ENCODE results near the gene SLN. TPM values are rescaled to one million over a fixed set of nuclear protein-coding genes. Genes with fewer than 3 reads are reported as not detected.

The SLN gene
- total RNA-seq, 1 experiment from 2014 or later, result not detected

- Histone ChIP-seq H3K4ac (ENCODE audit: low read depth, low read length) (no peak overlapping the region), H3K27ac (ENCODE audit: insufficient read length, low read depth, low read length) (no peak overlapping the region), H3K23me2 (ENCODE audit: insufficient read length, low read depth, low read length, poor library complexity, severe bottlenecking) (no peaks in the 10 kb centered on the region), H3K56ac (ENCODE audit: insufficient read length, low read depth, low read length) (no peak overlapping the region), H2BK15ac (ENCODE audit: low read depth, low read length) (no peak overlapping the region), H3K79me1 (ENCODE audit: insufficient read depth, low read depth, low read length, poor library complexity, severe bottlenecking) (no peaks in the 10 kb centered on the region), H3K79me2 (ENCODE audit: insufficient read depth, low read length) (no peaks in the 10 kb centered on the region), H2BK20ac (ENCODE audit: low read depth, low read length, poor library complexity, severe bottlenecking) (no peak overlapping the region), H4K5ac (ENCODE audit: insufficient read length, low read depth, low read length) (no peak overlapping the region), H3K9me3 (ENCODE audit: control insufficient read depth, low read depth, low read length) (no peaks in the 10 kb centered on the region), H2BK120ac (ENCODE audit: low read depth, low read length, poor library complexity, severe bottlenecking) (no peak overlapping the region), H3T11ph (ENCODE audit: low read length) (no peak overlapping the region), H4K8ac (replicated peaks; ENCODE audit: insufficient read length, low read depth, low read length) (no peak overlapping the region), H3K14ac (ENCODE audit: insufficient read depth, low read length) (no peak overlapping the region), H3K4me2 (ENCODE audit: insufficient read depth, insufficient read length, low read length) (no peak overlapping the region), H3K4me1 (ENCODE audit: insufficient read depth, low read length) (no peaks in the 10 kb centered on the region), H2BK12ac (ENCODE audit: insufficient read length, low read depth, low read length) (no peak overlapping the region), H4K91ac (ENCODE audit: insufficient read length, low read depth, low read length) (no peak overlapping the region), H3K23ac (ENCODE audit: insufficient read length, low read depth, low read length) (no peak overlapping the region), H3K27me3 (ENCODE audit: insufficient read depth, low read length) (no peaks in the 10 kb centered on the region), H2AK5ac (ENCODE audit: insufficient read length, low read length) (no peak overlapping the region), H4K20me1 (ENCODE audit: control insufficient read depth, insufficient read depth, insufficient read length) (no peaks in the 10 kb centered on the region), H2AFZ (ENCODE audit: low read length) (no peak overlapping the region), H2BK5ac (ENCODE audit: insufficient read length, low read length) (no peak overlapping the region), H3K9ac (ENCODE audit: extremely low read depth, insufficient read length, low read length) (no peak overlapping the region), H3K18ac (ENCODE audit: insufficient read length, low read depth, low read length) (no peak overlapping the region)
- TF ChIP-seq, protein P1, sequence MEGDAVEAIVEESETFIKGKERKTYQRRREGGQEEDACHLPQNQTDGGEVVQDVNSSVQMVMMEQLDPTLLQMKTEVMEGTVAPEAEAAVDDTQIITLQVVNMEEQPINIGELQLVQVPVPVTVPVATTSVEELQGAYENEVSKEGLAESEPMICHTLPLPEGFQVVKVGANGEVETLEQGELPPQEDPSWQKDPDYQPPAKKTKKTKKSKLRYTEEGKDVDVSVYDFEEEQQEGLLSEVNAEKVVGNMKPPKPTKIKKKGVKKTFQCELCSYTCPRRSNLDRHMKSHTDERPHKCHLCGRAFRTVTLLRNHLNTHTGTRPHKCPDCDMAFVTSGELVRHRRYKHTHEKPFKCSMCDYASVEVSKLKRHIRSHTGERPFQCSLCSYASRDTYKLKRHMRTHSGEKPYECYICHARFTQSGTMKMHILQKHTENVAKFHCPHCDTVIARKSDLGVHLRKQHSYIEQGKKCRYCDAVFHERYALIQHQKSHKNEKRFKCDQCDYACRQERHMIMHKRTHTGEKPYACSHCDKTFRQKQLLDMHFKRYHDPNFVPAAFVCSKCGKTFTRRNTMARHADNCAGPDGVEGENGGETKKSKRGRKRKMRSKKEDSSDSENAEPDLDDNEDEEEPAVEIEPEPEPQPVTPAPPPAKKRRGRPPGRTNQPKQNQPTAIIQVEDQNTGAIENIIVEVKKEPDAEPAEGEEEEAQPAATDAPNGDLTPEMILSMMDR (conservative IDR thresholded peaks at IDR 0.05), result no peak
- H3K27ac Mint-ChIP-seq, result no peak overlapping the region
- no CpG with 5 or more reads among the region's 2 CpGs for WGBS (ENCODE audit: extremely low coverage, insufficient read length, low lambda C conversion rate)
- H3K4me1 Mint-ChIP-seq, result peaks cover 0 to 2% of the 10 kb centered on the region in 2 experiments; a peak in 1 of 4 replicates
- no peak overlapping the region for H3K4me3 Mint-ChIP-seq
- H3K9me3 Mint-ChIP-seq, result no peaks in the 10 kb centered on the region; a peak in 1 of 5 replicates
- peaks cover 7% of the 10 kb centered on the region for H3K27me3 Mint-ChIP-seq (ENCODE audit: low read depth)
- no peaks in the 10 kb centered on the region for H3K36me3 Mint-ChIP-seq (ENCODE audit: insufficient read depth in 1 of 3, low read depth in 3 of 3)
- no peak for DNase-seq
Measured at GRCh38 chr11:107683061-107683460, 28.8 kb downstream of the SLN start.
